HepG2 (cell line): ENCODE data around the gene CSTPP1. TPM values are rescaled to one million over a fixed set of nuclear protein-coding genes. Genes with fewer than 3 reads are reported as not detected.

ENCODE experiments used
- ELF3 ChIP-seq: IDR thresholded peaks from 2 replicates; pipeline ENCODE4 v1.6.1; 2016; ENCODE audit warnings: missing genetic modification reagents, missing compliant biosample characterization
- ERF ChIP-seq: IDR thresholded peaks from 2 replicates; pipeline ENCODE4 v1.6.1; 2018; ENCODE audit warnings: missing biosample characterization, missing genetic modification reagents
- HNF4A ChIP-seq: sonication (generic); formaldehyde crosslinking; IDR thresholded peaks from 2 replicates; pipeline ENCODE4 v1.4.0; 2020; ENCODE audit warnings: missing genetic modification reagents
- JUND ChIP-seq: sonication (generic); formaldehyde crosslinking; IDR thresholded peaks from 2 replicates; pipeline ENCODE4 v1.8.0; 2022; ENCODE audit warnings: mild to moderate bottlenecking, missing genetic modification reagents
- KLF16 ChIP-seq, 2 experiments: sonication (generic) in 1 of 2; formaldehyde crosslinking in 1 of 2; IDR thresholded peaks; 2 replicates each; pipeline versions ENCODE4 v1.6.1 to v1.8.0; 2016 to 2023; ENCODE audit warnings: missing genetic modification reagents in 2 of 2, missing compliant biosample characterization in 1 of 2
- NCOA2 ChIP-seq: sonication (generic); formaldehyde crosslinking; IDR thresholded peaks from 2 replicates; pipeline ENCODE4 v1.8.0; 2022; ENCODE audit warnings: inconsistent platforms
- NFRKB ChIP-seq: fragments of 450-650 bp; IDR thresholded peaks from 2 replicates; pipeline ENCODE4 v1.6.1; 2017
- NONO ChIP-seq, 2 experiments: fragments of 450-650 bp in 1 of 2; sonication (generic) in 1 of 2; formaldehyde crosslinking in 1 of 2; IDR thresholded peaks in 1 of 2; conservative IDR thresholded peaks in 1 of 2; 2 replicates each; pipeline versions ENCODE4 v1.6.1 to v1.8.0; 2017 to 2022; ENCODE audit warnings: mild to moderate bottlenecking in 1 of 2, missing genetic modification reagents in 1 of 2, moderate library complexity in 1 of 2
- REST ChIP-seq, 2 experiments: IDR thresholded peaks; 2 replicates each; pipeline ENCODE4 v1.6.1; 2011 to 2012; ENCODE audit warnings: low read length in 2 of 2, borderline replicate concordance in 1 of 2, low read depth in 1 of 2, mild to moderate bottlenecking in 1 of 2, moderate library complexity in 1 of 2
- SPEN ChIP-seq: sonication (generic); formaldehyde crosslinking; IDR thresholded peaks from 2 replicates; pipeline ENCODE4 v1.5.1; 2020; ENCODE audit warnings: low read depth, mild to moderate bottlenecking, missing genetic modification reagents
- ZNF101 ChIP-seq: sonication (generic); formaldehyde crosslinking; IDR thresholded peaks from 2 replicates; pipeline ENCODE4 v1.4.0; 2020; ENCODE audit warnings: mild to moderate bottlenecking, low read depth, missing genetic modification reagents, borderline replicate concordance
- ZNF142 ChIP-seq: sonication (generic); formaldehyde crosslinking; IDR thresholded peaks from 2 replicates; pipeline ENCODE4 v1.4.0; 2020; ENCODE audit warnings: missing genetic modification reagents
- ZNF574 ChIP-seq: sonication (generic); formaldehyde crosslinking; IDR thresholded peaks from 2 replicates; pipeline ENCODE4 v1.4.0; 2020; ENCODE audit warnings: missing genetic modification reagents
- polyA plus RNA-seq, 8 experiments: library from polyadenylated mRNA; depleted of rRNA in 3 of 8; stranded (reverse) in 7 of 8; unstranded in 1 of 8; fragments of >200 nt; fragmentation: Illumina TruSeq in 4 of 8; extraction: Trizol in 4 of 8; gene quantifications; 2 replicates each; pipeline versions ENCODE4 v1.2.1 to v1.2.3, GENCODE V29; 2011 to 2016; ENCODE audit warnings: low read depth in 4 of 8, missing spikeins in 1 of 8, mixed read lengths in 1 of 8; ENCODE audit not compliant: insufficient read depth in 1 of 8
- total RNA-seq, 5 experiments: library from RNA; depleted of rRNA; stranded (reverse); fragments of >200 nt; fragmentation: Illumina TruSeq; extraction: Trizol; gene quantifications; 2 replicates each; pipeline ENCODE4 v1.2.3, GENCODE V29; 2016; ENCODE audit warnings: low read depth in 1 of 5

The CSTPP1 gene
- total and polyA plus RNA-seq, 2 of the 13 experiments (the other 11 are each of a cell fraction or from before 2014, with no cell fraction given) = 12.3 to 14.6 TPM

GRCh38 chr11:47189100-47189834 is 252.7 kb downstream of the CSTPP1 start (continued):
- peak in 1 of 2 experiments; percentile 62; a peak in 1 of 4 replicates for TF ChIP-seq REST (IDR thresholded peaks at IDR 0.05; ENCODE audit: borderline replicate concordance in 1 of 2, low read depth in 1 of 2, low read length in 2 of 2)
- TF ChIP-seq KLF16 (CRISPR knock-in tag; IDR thresholded peaks at IDR 0.05) = peak in 1 of 2 experiments; percentile 84; a peak in 2 of 4 replicates
- peak; percentile 86 for TF ChIP-seq ELF3 (CRISPR knock-in tag)
- TF ChIP-seq ZNF574 (CRISPR knock-in tag) = peak; percentile 50
- TF ChIP-seq JUND (CRISPR knock-in tag) = peak; percentile 88
- no peak for TF ChIP-seq ZNF101 (CRISPR knock-in tag)
- peak; percentile 93 for TF ChIP-seq NCOA2 (CRISPR knock-in tag)
- peak; percentile 76; the same call in 1 of the 2 replicates for TF ChIP-seq ERF (CRISPR knock-in tag)
- TF ChIP-seq SPEN (CRISPR knock-in tag) = peak; percentile 68; the same call in 1 of the 2 replicates
- TF ChIP-seq NONO (IDR thresholded peaks at IDR 0.05) = no peak
- peak; percentile 62; the same call in 1 of the 2 replicates for TF ChIP-seq NONO (CRISPR knock-in tag; conservative IDR thresholded peaks at IDR 0.05)
- peak; percentile 99 for TF ChIP-seq HNF4A (CRISPR knock-in tag)
- no peak for TF ChIP-seq ZNF142 (CRISPR knock-in tag)
- TF ChIP-seq NFRKB = no peak
